Fibroblast of skin of right biceps (primary cell): ENCODE measurements around the gene GRIK2.
A peak's percentile ranks its signal among the peaks of the same experiment; 100 is the strongest.

Experiments used
- DNase-seq: peaks from one replicate; pipeline ENCODE4 v3.0.0-alpha.2; 2013

GRIK2 gene

DNA sequence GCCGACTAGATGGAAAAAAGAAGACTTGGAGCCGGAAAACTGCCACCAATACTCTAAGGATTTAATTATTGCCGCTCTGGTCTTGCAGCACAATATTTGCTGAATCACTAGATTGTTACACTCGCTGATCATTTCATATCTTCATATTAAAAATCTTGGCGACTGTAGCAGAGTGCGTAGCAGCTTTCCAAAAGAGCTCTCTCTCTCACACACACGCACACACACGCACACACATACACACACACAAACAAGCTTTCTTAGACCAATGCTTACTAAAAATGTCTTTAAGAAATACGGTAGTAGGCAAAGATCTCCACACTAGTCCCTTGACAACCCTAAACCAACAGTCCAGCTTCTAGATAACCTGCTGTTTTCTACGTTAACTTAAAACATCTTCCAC, 7.7 kb downstream of the GRIK2 start:
- DNase-seq: no peak

DNA sequence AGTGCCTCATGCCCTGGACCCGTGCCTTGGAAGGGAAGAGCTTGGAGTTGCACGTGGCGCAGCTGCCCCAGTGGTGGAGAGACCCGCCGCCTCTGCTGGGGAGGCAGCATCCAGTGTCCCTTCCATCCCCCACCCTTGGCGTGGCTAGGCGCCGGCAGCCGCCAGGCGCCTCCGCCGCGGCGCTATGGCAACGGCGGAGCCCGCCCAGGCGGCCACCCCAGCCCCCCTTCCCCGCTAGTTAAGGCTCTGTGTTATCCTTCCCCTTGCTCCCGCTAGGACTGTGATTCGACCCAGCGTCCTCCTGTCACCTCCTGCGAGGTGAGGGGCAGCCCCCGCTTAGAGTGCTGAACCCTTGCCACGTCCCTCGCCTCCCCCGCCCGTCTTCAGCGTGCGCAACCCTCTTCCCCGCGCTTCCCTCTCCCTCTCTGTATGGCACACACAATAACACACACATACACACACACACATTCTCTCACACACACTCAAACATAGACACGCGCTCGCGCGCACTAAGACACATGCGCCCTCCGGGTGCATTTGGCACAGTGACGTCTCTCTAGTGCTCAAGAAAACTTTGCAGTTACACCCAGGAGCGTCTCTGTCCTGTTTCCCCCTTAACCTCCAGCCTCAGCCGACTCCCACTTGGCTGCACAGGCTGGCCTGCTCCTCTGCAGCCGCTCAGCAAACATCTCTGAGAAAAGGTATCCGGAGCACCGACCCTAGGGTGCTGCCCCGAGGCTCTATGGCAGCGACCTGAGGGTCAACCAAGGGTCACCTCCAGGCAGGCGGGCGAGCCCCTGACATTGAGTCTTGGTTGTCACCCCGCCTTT, 8.5 kb downstream of the GRIK2 start:
- DNase-seq: peak; percentile 46

DNA sequence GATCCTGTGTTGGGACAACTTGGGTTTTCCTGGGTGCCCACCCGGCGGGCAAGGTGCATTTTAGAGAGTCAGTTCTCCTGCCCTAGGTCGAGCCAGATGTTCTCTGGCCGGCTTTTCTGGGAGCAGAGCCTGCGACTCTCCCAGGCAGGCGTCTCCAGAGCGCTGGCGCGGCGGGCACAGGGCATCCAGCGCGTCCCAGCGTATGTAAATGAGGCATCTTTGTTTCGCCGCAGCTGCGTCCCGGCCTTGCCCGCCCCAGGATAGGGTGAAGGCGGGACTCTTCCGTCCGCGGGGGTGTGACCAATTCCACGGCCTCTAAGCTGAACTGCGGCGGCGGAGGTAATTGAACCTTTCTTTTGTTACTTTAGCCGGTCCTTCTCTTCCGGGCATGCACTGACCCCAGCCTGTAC, 9.1 kb downstream of the GRIK2 start:
- no peak for DNase-seq

DNA sequence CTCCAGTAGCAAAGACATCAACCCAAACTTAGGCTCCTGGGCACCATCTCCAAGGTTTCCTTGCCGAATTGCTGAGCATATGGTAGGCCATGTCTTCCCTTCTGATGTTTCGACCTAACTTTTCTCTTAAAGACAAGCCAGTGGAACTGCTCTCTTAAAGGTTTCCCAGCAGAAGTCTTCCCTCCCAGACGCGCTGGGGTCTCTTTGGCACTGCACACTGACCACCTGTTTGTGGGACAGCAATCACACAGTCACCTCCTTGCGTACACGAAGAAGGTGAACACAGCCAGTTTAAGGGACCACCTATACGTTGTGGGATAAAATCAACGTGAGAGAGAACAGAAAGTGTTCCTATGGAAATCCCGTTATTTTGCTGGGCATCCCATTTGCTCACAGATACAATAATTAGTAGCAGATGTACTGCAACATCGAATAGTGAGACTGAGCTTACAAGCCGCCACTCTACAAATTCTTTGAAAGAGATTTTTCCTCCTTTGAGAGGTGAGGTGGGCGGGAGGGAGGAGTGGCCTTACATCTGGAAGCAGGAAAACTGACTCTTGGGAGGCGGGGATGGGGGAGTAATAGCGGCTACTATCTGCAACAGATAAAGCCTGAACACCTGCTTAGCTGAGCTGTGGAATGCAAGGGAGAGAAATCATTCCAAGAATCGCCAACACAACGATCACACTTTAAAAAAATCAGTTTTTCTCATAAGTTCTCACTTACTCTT, 9.9 kb downstream of the GRIK2 start:
- DNase-seq: peak; percentile 17

DNA sequence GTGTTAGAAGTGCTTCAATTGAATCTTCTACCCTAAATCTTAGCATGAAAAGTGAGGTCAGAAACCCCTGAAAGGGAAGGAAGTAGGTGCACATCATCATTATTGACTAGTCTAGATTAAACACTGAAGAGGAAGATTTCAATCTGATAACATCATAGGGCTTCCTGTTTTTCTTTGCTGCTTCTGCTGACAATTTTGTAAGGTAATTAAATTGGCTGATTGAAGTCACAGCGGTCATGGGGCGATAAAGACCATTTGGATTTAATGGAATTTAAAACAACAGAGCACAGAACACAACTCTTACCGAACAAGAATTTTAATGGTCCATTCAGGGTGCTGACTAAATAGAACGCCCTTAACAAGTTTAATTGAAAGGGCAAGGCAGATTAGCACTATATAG, 11.3 kb downstream of the GRIK2 start:
- no peak for DNase-seq

DNA sequence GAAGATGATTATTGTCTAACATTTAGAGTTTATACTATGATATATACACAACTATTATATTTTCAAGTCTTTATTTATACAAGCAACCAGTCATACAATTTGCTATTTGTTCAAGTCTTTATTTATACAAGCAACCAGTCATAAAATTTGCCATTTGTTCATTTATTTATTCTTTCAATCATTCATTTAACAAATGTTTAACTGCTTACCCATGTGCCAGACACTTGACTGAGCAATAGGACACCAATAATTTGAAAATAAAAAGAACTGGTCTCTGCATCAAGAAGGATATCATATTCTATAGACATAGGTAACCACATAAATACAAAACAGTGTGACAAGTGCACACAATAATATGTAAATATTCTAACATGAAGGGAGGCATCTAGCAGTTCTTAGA, 20.3 kb downstream of the GRIK2 start:
- no peak for DNase-seq

DNA sequence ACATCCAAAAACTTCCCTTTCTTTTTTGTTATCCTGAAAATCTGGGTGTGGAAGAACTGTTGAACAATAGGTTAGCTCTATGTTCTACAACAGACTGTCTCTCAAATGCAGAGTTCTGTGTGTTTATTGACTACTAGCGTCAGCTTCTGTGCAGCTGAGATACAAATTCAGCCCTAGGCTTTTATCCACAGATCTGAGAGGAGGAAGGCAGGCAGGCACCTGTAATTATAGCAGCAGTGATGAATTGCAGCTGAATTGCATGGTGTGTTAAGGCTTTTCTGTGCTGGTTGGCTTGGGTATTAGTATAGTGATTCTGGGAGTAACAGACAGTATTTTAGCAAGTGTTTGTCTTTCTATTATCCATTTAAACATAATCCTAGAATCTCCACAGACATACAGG, 24.4 kb downstream of the GRIK2 start:
- no peak for DNase-seq

DNA sequence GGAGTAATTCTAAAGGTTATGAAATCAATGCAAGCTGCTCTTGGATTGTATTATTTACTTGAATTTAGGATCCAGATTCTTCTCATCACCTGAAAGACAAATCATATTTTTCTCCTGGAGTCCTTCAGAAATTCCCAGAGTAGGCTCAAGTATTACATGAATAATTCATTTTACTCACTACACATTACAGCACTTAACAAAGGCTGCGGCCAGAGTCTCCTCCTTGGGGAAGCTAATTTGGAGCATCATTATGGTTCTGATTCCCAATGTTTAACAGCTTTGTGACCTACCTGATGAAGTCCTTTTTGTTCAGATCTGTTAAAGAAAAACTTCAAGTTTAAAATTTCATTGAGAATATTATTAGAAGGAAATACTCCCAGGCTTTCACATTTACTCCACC, 28.7 kb downstream of the GRIK2 start:
- no peak for DNase-seq

DNA sequence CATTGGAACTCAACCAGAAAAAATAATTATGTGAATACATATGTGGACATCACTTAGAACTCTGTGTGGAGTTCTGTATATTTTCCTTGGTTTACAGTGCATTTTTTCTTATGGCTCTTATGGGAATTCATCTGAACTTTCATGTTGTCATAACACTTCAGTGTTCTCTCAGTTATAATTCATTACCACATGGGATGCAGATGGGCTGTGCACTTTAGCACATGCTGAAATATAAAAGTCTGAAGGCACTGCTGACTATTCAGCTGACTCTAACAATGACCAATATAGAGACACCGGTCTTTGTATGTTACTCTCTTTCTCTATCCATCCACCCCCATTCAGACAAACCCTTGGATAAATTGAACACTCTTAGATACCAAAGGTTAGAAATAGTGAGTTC, 29.3 kb downstream of the GRIK2 start:
- no peak for DNase-seq

DNA sequence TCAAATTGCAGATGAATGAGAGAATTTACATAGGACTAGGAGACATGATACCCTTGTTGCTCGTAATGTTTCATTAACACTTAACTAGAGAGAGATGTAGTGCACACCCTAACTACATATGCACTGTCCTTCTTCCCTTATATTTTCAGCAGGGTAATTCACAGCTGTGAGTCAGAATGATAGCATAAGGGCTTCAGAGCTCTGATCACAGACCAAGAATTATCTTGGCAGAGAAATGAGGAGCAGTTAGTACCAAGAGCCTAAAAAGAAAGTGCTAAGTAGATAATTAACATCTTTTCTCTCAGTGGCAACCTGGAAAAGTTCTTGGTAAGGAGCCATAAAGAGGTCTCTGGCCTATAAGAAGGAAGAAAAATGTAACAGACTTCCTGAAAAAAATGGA, 35.8 kb downstream of the GRIK2 start:
- DNase-seq: peak; percentile 5

DNA sequence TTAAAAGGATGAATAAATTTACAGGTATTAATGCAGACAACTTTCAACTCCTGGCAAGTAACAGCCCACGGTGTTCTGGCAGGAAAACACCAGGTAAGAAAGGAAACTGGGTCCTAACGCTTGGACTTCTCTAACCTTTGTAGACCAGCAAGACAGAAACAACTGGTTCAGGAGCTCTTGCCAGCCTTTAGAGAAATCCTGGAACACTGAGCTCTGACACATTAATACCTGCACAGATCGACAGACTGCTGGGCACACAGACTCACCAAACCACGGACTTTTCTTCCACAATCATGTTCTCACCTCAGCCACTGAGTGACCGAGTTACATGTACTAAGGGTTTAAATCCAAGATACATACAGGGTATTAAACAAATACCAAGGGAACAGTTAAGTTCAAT, 36.3 kb downstream of the GRIK2 start:
- DNase-seq: no peak

DNA sequence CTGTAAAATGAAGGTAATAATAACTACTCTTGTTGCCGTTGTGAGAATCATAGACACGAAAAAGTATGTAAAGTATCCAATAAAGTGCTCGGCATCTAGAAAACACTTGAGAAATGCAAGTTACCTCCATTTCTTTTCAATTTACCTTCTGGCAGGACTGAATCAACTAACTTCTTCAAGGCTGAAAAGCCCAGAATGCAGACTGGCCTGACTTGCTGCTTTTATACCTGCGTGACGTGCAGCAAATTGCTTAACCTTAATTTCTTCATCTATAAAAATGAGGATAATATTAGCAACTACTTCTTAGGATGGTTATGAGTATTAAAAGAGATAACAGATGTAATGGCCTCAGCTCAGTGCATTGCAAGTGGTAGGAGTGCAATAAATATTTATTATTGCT, 39.6 kb downstream of the GRIK2 start:
- no peak for DNase-seq

DNA sequence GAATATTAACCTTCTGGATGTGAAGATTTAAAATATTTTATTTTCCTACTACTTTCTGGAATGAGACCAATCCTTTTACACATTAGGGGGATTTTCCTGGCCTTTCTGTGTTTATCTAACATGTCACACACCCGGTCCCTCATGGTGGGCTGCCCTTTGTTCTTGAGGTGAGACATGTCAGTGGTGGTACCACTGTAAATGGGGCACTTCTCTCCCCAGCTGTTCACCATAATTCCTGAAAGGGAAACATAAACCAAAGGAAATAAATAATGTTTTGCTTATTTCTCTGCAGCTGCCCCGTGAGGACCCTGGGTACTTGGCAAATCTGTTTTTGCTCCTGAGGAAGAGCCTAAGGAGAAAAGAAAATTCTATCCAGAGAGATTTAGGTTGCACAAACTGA, 41.1 kb downstream of the GRIK2 start:
- DNase-seq: no peak

DNA sequence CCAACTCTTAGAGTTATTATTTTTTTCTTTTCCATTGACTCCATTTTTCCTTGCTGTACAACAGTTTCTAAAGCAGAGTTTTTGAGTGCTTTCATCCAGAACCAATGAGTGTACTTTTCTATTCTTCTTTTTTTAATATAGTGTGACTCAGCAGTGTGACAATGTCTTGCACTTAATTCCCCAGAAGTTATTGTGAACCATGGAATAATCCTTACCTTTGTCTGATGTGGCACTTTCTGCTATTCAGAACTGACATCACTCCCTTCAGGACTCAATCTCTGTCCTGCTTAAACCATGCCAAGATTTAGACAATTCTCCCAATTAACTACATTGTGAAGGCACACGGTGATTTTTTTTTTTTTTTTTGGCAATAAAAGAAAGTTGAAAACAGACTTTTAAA, 41.5 kb downstream of the GRIK2 start:
- no peak for DNase-seq

DNA sequence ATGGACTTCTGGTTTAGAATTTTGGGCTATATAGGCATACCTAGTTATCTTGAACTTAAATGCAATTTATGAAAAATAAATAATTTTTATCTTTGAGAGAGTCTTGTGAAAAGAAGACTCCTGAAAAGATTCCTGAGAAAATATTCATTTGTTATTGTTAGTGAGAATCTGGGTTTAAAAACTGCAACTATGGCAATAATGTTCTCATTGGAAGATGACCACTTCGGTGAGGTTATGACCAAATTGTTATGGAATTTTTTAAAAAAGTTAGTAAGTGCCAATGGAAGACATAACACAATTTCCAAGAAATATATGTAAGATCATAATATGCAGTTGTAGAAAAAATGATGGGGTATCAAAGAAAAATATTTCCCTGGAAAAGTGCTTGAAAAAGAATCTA, 46.3 kb downstream of the GRIK2 start:
- peak; percentile 22 for DNase-seq

DNA sequence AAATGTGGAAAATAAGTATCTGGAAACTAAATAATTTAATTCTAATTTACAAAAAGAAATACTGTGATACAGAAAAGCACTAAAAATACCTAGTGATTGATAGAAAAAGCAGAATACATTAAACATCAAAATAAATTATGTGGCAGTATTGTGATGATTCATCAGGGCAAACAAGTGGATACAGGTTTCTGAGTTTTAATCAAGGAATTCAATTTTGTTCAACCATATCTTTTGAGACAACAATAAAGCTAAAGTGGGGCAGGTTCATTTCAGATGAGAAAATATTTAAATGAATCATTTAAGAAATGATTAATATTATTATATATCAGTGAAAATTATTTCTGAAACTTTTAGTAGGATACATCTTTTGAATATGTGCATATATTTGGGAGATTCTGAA, 49.8 kb downstream of the GRIK2 start:
- no peak for DNase-seq

DNA sequence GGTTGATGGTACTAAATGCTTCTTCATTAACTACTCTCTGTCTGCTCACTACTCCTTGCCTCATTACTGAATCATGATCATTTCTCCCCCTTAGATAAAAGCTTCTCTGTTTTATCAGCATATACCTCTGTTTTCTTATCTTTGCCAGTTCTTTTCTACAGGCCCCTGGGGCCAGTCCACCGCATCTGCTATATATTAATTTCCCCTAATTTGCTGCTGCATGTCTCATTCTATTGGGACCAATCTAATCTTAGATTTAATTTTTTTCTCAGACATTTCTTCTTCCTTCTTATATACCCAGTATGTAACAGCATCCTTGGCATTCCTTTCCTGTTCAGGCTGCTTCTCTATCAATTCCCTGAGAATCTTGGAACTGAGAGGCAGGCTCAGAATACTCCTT, 51.2 kb downstream of the GRIK2 start:
- DNase-seq: no peak

DNA sequence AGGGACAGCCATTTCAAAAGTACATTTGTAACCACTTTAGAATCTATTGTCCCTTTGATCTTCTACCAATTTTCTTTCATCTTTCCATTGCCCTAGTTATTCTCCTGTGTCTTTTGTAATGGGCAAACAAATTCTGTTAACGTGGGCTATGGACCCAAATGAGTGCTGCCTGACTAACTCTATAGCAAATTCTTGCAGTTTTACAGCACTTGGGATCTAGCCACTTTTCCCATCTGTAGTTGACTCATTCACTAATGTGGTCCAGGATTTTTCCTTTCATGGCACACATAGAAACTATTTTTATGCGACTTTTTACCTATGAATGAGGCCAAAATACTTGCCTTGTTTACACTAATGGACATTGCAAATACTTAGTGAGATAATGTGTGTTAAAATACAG, 52.0 kb downstream of the GRIK2 start:
- DNase-seq: peak; percentile 54

DNA sequence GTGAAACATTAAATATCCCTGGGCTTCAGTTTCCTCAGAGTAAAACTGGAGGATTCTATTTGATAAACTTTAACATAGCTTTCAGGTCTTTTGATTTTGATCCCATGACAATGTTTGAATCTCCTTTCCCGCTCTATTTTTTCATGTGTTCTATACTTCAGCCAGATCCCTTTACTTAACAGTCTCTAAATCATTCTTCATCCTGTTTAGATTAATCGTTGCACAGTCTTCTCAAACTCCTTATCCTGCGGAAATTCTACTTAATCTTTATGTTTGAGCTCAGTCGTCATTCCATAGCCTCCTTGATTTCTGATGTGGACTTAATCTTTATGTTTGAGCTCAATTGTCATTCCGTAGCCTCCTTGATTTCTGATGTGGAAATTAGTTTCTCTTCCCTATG, 57.4 kb downstream of the GRIK2 start:
- no peak for DNase-seq

DNA sequence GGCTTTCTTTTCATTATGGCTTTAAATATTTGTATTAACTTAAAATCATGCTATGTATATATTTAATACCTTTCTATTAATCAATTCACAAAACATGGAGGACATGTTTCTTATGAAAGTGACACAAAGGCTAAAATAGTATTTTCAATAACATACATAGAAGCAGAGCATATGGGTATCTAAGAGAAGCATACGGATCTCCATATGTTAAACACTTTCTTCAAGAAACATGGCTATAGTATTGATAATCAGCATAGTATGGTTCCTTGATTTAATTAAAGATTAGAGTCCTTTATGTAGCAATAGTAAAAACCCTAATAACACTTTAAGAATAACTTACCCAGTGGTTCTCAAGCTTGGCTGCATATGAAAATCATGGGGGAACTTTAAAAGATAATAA, 58.5 kb downstream of the GRIK2 start:
- DNase-seq: no peak

DNA sequence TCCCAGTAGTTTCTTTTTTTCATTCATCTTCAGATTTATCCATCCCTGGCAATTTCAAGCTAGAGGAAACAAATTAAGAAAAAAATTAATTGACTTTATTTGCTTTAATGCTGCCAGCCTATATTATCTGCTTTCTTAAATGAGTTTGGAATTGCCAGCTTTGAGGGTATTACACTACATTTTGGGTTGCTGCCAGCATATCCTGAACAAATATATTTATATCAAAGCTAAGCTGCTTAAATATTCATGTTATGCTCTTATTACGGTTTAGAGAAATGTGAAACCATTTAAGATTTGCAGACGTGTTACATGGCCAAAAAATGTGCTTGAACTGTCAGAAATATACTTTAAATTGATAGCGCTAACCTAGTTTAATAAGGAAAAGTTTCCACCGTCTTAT, 59.7 kb downstream of the GRIK2 start:
- DNase-seq: no peak

DNA sequence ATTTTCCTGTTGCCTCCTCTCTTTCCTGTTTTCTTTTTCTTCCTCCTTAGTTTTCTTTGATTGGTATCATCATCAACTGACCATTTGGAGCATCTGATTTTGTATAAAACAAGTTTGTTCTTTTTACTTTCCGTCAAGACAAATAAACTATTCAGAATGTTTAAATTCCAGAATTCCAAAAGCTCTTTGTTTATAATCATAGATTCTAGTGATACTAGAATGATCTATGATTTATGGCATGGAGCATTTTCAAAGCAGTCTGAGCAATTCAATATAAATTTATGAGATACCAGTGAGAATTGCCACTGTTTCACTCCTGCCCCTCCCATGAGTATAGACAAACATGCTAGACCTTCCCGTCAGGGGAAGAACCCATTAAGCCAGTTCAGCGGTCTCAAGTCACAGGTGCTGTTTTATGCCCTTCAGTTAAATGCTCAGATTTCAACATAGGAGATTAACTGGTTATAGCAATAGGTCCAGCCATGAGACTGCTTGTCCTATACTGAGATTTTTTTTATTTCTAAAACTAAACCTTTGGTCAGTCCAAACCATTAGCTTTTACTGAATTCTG, 60.7 kb downstream of the GRIK2 start:
- DNase-seq: no peak

DNA sequence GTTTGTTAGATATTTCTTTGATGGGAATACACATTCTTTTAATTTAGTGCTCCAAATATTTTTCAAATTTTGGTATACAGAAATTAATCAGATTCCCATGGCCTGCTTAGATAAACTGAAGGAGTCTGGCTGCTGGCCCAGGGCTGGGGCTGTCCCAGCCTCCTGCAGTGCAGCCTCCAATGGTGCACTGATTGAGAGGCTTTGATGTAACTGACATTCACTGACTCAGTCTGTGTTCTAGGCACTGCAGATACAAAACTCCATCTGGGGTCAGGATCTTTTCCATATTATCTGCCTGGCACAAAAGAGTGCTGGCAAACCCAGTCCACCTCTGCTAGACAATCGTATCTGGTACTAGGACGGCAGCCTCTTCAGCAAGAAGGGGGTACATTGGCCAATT, 64.8 kb downstream of the GRIK2 start:
- peak; percentile 9 for DNase-seq

DNA sequence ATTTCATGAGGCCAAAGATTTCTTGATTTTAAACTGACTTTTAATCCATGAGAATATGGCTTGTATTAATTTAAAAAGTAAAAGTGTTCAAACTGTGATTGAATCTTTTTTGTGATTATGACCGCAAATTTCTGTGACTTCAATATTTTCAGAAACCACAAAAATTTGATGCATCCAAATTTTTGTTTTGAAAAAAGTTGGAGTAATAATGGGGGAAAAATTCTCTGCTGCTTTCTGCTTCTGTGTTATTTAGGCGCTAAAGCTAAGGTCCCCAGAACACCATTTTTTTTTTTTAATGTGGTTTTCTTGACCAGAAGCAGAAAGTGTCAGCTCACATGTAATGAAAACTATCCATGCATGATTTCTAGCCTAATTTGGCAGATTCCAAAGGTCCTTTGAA, 65.3 kb downstream of the GRIK2 start:
- no peak for DNase-seq
